ENCODE measurements around the gene ADCY3.
"Not testable (repeated sequence)": the region's sequence is repeated elsewhere in the genome, so short reads cannot be mapped to it uniquely, and the experiment has no call there.

ADCY3 gene

DNA sequence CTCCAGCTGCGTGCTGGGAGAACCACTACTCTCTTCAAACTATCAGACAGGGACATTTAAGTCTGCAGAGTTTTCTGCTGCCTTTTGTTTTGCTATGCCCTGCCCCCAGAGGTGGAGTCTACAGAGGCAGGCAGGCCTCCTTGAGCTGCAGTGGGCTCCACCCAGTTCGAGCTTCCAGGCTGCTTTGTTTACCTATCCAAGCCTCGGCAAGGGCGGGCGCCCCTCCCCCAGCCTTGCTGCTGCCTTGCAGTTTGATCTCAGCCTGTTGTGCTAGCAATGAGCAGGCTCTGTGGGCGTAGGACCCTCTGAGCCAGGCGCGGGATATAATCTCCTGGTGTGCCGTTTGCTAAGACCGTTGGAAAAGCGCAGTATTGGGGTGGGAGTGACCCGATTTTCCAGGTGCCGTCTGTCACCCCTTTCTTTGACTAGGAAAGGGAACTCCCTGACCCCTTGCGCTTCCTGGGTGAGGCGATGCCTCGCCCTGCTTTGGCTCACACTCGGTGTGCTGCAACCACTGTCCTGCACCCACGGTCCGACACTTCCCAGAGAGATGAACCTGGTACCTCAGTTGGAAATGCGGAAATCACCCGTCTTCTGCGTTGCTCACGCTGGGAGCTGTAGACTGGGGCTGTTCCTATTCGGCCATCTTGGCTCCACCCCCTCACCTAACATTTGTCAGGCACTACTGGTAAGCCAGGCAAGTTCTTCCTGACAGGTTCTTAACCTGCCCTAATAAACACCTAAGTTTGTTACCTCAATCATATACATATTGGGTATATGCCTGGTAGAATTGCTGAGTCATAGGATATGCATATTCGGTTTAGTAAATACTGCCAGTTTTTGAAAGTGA lies 114.0 kb downstream of the ADCY3 start:
- DNase-seq = not testable (repeated sequence)

DNA sequence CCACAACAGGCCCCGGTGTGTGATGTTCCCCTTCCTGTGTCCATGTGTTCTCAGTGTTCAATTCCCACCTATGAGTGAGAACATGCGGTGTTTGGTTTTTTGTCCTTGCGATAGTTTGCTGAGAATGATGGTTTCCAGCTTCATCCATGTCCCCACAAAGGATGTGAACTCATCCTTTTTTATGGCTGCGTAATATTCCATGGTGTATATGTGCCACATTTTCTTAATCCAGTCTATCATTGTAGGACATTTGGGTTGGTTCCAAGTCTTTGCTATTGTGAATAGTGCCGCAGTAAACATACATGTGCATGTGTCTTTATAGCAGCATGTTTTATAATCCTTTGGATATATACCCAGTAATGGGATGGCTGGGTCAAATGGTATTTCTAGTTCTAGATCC lies 119.5 kb downstream of the ADCY3 start:
- not testable (repeated sequence) for DNase-seq

DNA sequence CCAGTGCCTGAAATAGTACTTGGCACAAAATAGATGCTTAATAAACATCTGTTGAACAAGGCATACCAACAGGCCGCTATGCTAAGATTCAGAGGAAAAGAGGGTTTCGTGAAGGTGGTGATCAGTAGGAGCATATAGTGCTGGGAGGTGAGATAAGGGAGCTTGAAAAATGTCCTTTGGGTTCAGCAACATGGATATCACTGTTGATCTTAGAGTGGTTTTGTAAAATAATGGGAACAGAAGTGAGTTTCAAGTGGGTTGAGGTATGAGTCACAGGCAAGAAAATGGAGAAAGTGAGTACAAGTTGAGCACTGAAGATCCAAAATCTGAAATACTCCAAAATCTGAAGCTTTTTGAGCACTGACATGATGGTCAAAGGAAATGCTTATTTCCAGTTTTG lies 122.4 kb downstream of the ADCY3 start:
- DNase-seq = no peak

DNA sequence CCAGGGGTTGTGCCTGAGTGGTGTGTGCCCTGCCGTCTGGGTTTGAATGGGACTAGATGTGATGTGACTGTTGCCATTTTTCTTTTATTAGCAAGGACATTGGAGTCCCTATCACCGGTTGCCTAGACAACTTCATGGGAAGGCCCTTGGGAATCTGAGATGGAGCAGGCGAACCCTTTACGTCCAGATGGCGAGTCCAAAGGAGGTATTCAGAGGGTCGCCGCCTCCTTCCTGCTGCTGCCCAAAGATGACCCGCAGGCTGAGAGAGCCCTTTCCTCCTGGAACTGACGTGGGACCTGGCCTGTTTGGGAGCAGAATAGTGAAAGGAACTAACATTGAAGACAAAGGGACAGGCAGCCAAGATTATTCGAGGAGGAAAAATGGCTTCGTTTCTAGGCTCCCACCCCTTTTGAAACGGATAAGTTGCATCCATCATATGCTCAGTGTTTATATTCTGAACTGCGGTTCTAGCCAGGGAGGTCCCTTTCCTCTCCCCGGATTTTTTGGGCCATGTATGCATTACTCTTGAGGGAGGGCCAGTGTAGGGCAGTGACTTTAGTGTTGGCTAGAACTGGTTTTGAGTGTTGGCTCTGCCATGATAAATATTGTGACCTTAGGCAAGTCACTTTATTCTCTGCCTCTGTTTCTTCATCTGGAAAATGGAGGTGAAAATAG lies 126.1 kb downstream of the ADCY3 start:
- DNase-seq = peak; percentile 55 to 65

DNA sequence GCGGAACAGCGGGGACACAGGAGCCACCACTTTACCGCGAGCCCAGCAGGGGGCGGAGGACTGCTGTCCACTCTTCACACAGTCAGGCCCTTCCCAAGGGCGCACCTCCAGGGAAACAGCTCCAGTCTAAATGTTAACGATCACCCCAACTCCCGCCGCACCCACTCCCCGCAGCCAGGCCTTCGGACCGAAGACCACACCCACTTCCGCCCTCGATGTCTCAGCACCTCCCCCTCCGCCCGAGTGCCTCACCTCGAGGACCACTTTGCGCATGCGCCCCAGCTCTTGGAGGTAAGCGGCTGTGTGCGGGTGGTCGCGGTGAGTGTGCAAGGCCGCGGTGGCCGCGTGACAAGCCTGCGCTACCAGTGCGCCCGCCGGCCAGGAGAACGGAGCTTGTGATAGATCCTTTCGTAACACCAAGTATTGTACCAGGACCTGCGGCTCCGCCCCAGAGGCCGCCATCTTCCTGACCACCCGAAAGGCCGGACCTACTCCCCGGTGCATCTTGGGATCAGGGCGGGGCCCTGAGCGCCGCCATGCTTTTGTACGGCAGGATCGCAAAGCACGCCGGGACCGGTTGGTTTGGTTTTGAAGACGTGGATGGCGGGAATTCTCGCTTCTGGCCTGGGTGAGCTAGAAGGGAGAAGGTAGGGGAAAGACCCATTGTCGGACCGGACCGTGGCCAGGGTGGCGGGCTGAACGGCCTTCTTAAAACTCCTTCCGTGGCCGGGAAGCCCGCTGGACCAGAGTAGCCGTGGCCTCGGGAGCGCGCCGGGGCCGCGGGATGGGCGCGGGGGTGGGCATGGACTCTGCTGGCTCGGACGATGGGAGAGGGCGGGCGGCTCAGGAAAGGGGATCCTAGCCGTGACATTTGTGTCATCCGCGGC lies 126.9 kb downstream of the ADCY3 start, which contains the start of the genes CENPO and PTRHD1:
TSS of gene CENPO (plus strand) at position 552 of the 887 bp plus-strand sequence. CDS start 495 bp downstream, outside the sequence.
TSS of gene PTRHD1 (minus strand) at position 518 of the 887 bp plus-strand sequence. CDS start at position 504, 14 bp downstream.
- peak; percentile 96 to 98 for DNase-seq

DNA sequence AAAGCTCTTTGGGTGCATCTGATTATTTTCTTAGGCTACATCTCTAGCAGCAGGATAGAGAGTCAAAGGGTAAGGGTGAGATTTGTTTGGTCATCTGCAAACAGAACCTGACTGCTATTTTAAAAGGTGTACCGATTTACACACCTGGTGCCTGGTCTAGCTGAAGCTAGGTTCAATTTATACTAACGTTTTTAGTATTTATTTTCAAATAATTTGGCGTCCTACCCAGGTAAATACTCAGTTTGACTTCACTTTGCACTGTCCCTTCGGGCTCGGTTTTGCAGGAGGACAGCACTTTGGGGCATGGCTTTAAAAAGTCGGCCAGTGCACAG lies 127.5 kb downstream of the ADCY3 start:
- DNase-seq = no peak

DNA sequence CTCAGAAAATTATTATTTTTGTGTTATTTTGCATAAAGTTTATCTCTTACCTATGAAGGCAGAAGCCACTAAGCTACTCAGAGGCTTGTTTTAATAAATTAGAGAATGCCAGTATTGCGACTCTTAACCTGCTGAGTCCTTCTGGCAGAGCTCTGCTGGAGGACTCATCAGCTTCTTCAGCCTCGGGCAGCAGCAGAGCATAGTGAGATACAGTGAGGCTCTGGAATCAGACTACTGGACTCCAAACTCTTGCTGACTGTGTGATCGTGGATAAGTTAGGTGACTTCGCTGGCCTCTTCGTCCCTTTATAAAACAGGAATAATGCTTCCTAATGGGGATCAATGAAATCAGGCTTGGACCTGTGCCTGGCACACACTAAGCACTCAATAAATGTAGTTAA lies 128.6 kb downstream of the ADCY3 start:
- no peak for DNase-seq

DNA sequence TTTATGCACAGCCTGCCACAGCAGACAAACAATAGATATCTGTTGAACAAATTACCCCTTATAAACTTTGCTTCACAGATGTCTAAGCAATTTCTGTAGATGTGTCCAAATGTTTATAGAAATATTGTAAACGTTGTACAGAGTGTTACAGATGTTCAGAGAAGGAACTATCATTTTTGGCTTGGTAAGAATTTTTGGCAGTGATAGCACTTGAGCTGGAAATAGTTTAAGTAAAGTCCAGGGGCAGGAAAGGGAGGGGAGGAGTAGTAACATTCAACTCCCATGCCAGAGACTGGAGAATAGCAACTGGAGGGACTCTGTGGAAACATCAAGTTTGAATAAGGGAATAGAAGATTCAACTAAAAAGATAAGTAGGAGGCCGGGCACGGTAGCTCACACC lies 131.2 kb downstream of the ADCY3 start:
- no peak for DNase-seq

DNA sequence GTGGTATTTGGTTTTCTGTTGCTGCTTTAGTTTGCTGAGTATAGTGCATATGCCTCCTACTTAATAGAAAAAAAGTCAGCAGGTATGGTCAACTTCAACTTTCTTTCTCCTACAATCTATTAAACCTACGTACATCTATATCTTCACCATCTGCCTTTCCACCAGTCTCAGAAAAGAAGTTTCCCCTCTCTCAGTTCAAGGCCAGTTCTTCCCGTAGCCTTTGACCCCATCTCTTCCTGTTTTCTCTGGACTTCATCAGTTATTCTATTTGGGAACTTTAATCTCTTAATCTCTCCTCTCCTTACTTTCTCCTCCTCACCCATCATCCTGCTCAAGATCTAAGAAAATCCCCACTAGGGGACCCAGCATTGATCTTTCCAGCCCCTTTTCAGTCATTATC lies 132.5 kb downstream of the ADCY3 start:
- DNase-seq = no peak

DNA sequence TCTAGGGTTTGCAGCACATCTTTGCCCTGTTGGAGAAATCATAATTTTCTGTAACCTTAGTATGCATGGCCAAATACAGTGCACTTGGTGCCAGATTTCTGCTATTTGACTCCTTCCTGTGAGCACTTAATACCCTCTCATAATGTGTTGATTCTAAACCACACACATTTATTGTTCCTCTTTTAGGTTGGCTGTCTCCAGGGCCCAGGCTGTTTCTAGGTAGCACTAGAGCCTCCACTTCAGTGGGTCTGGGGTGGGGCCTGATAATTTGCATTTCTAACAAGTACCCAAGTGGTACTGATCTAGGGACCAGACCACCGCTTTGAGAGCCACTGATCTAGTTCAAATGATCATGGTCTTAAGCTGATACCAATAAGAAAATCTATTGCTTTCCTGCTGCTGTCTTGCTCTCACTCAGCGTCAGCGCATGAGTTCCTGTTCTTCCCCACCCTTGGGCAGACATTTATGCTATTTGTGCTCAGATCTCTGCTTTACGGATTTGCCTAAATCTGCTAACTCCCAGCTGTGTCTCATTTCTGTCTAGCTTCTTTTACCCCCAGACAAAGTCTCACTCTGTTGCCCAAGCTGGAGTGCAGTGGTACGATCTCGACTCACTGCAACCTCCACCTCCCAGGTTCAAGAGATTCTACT lies 134.2 kb downstream of the ADCY3 start:
- no peak for DNase-seq

DNA sequence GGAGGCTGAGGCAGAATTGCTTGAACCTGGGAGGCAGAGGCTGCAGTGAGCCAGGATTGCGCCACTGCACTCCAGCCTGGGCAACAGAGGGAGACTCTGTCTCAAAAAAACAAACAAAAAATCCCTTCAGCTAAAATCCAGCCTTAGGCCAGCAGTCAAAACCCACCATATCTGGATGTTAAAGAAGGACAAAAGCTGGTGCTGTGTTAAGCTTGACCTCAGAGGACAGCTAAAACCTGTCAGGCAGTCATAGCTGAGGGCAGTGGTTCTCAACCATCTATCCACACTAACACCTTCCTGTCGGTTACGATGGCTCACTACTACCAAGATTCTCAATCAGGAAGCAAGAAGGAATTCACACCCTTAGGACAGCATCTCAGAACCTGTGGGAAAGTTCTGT lies 136.4 kb downstream of the ADCY3 start:
- DNase-seq = no peak

DNA sequence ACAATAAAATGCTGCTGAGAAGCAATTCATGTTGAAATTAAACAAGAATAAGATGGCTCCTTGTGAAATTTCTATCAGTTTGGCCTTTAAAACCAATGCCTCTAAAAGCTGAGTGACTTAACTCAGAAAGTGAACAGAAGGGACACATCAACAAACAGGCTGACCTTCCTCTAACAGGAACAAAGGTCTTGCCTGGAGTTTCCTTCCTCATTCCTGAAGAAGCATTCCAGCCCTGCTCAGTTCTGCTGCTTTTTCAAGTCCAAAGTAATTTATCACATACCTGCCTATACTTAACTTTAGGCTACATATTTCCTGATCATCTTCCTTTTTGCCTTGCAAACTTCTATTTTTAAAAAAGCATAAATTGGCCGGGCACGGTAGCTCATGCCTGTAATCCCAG lies 140.9 kb downstream of the ADCY3 start:
- DNase-seq = no peak

DNA sequence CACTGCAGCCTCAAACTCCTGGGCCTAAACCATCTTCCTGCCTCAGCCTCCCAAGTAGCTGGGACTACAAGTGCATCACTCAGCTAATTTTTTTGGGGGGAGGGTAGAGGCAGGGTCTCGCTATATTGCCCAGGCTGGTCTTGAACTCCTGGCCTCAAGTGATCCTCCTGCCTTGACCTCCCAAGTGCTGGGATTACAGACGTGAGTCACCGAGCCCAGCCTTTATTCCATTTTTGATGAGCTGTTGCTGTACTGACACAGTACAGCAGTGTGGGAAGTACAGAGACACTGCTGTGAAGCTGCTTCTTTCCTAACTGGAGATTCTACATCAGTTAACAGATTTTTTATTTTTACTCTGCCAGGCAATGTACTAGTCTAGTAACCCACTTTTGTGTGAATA lies 145.7 kb downstream of the ADCY3 start:
- no peak for DNase-seq

DNA sequence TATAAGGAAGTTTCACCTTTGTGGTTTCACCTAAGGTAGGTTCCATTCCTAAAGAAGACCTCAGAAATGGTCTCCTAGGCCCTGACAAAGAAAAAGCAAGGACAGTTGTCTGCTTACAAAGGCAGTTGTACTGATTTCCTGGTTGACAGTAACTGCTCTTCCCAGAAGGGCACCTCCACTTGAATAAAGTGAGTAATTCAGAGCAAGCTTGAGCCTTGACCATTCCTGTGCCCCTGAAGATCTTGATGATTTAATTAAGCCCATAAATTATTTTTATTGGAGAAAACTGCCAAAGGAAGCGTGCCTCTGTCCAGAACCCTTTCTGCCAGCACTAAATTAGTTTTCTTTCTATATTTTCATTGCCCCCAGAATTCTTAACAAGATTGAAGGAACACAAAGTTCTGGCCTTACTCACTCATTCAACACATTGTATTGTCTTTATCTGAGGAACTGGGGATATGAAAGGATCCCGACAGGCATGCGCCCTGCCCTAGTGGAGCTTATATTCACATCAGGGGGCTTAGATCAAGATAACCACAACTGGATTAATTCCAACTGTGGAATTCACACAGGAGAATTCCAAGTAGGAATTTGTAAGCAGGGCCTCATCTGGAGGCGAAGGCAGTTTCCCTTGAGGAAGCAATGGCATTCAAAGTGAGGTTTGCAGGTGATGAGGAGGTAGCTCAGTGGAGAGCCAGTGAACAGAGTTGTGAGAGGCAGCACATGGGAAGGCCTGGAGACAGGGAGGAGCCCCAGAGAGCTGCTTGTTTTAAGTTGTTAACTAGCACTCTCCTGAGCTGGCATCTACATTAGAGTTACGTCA lies 148.1 kb downstream of the ADCY3 start:
- DNase-seq = no peak

DNA sequence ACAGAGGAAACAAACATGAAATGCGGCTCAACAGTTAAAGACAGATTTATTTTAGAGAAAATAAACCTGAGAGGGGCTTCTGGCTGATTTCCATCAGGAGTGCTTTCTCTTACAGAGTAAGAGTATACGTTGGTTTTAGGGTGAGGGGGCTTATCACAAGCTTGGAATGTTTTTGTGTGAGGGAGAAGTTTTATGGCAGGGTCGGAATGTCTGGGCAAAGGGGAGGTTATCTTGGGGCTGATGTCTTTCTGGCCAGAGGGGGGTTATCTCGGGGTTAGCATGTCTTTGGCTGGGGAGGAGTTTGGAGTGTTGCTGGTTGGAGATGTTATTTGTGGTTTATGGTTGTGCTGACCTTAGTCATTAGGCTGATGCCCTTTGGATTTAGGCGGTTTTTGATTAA lies 149.0 kb downstream of the ADCY3 start:
- no peak for DNase-seq
